Neural cell (in vitro differentiated cells): ENCODE results near the gene LANCL3. TPM values are rescaled to one million over a fixed set of nuclear protein-coding genes. Genes with fewer than 3 reads are reported as not detected.
"Not testable (repeated sequence)": the region's sequence is repeated elsewhere in the genome, so short reads cannot be mapped to it uniquely, and the experiment has no call there.

ENCODE experiments used
- H2AFZ ChIP-seq: fragments of 200-600, 300-800 bp; sonication (generic), shearing (Covaris generic); 2 replicates; pipeline ENCODE4 v1.6.0; 2014; ENCODE audit warnings: low read depth, mild to moderate bottlenecking, antibody characterized with exemption, low read length, moderate library complexity
- H3F3A ChIP-seq: fragments of 200-600 bp; shearing (Covaris generic); 2 replicates; pipeline ENCODE4 v1.6.1; 2016; ENCODE audit warnings: mild to moderate bottlenecking, moderate library complexity, mixed read lengths, antibody characterized with exemption, low read length; ENCODE audit not compliant: insufficient read depth, poor library complexity, severe bottlenecking
- H3K27ac ChIP-seq: fragments of 200-600, 300-800 bp; sonication (generic), shearing (Covaris generic); 2 replicates; pipeline ENCODE4 v1.5.1; 2014; ENCODE audit warnings: mild to moderate bottlenecking, low read length, moderate library complexity
- H3K27me3 ChIP-seq: fragments of 300-800, 200-600 bp; sonication (generic), shearing (Covaris generic); 2 replicates; pipeline ENCODE4 v1.6.0; 2014; ENCODE audit warnings: mild to moderate bottlenecking, low read depth, low read length, moderate library complexity; ENCODE audit not compliant: insufficient read depth
- H3K36me3 ChIP-seq: fragments of 300-800, 200-600 bp; sonication (generic), shearing (Covaris generic); 2 replicates; pipeline ENCODE4 v1.5.1; 2014; ENCODE audit warnings: mild to moderate bottlenecking, antibody characterized with exemption, low read length, moderate library complexity; ENCODE audit not compliant: insufficient read depth
- H3K4me2 ChIP-seq: fragments of 300-800, 200-600 bp; sonication (generic), shearing (Covaris generic); 2 replicates; pipeline ENCODE4 v1.6.0; 2014; ENCODE audit warnings: mild to moderate bottlenecking, low read length
- H3K4me3 ChIP-seq: fragments of 300-800, 200-600 bp; sonication (generic), shearing (Covaris generic); 2 replicates; pipeline ENCODE4 v1.5.1; 2014; ENCODE audit warnings: mild to moderate bottlenecking, low read length, moderate library complexity
- H3K79me2 ChIP-seq: fragments of 200-600 bp; shearing (Covaris generic); replicated peaks from 2 replicates; pipeline ENCODE4 v1.6.0; 2014; ENCODE audit warnings: mild to moderate bottlenecking, low read length, moderate library complexity; ENCODE audit not compliant: insufficient read depth
- H3K9ac ChIP-seq: fragments of 300-800, 200-600 bp; sonication (generic), shearing (Covaris generic); 2 replicates; pipeline ENCODE4 v1.6.1; 2016; ENCODE audit warnings: mild to moderate bottlenecking, low read length, mixed read lengths
- H3K9me2 ChIP-seq: fragments of 200-600 bp; shearing (Covaris generic); 2 replicates; pipeline ENCODE4 v1.6.1; 2016; ENCODE audit warnings: mild to moderate bottlenecking, low read length, mixed read lengths; ENCODE audit not compliant: insufficient read depth
- H3K9me3 ChIP-seq: fragments of 200-600, 300-800 bp; sonication (generic), shearing (Covaris generic); 2 replicates; pipeline ENCODE4 v1.6.1; 2016; ENCODE audit warnings: mild to moderate bottlenecking, mixed run types, low read length, moderate library complexity, mixed read lengths
- H4K20me1 ChIP-seq: fragments of 200-600 bp; shearing (Covaris generic); 2 replicates; pipeline ENCODE4 v1.6.1; 2016; ENCODE audit warnings: mild to moderate bottlenecking, mixed run types; ENCODE audit not compliant: insufficient read depth
- EP300 ChIP-seq: fragments of 450-650 bp; conservative IDR thresholded peaks from 2 replicates; pipeline ENCODE4 v1.6.1; 2014; ENCODE audit warnings: antibody characterized with exemption, mild to moderate bottlenecking, moderate library complexity; ENCODE audit not compliant: poor library complexity, severe bottlenecking
- EZH2 ChIP-seq: fragments of 200-600, 300-800 bp; shearing (Covaris generic), sonication (generic); IDR thresholded peaks from 2 replicates; pipeline ENCODE4 v1.6.1; 2014; ENCODE audit warnings: antibody characterized with exemption, low read length, borderline replicate concordance, mild to moderate bottlenecking; ENCODE audit not compliant: insufficient read depth, poor library complexity, severe bottlenecking
- MXI1 ChIP-seq: fragments of 450-650 bp; conservative IDR thresholded peaks from 2 replicates; pipeline ENCODE4 v1.6.1; 2014; ENCODE audit warnings: antibody characterized with exemption, mild to moderate bottlenecking; ENCODE audit not compliant: poor library complexity, severe bottlenecking
- POLR2AphosphoS5 ChIP-seq: IDR thresholded peaks from 2 replicates; pipeline ENCODE4 v1.6.1; 2012
- RAD21 ChIP-seq: fragments of 450-650 bp; conservative IDR thresholded peaks from 2 replicates; pipeline ENCODE4 v1.6.1; 2014; ENCODE audit warnings: antibody characterized with exemption, mild to moderate bottlenecking, moderate library complexity
- SMC3 ChIP-seq: fragments of 450-650 bp; conservative IDR thresholded peaks from 2 replicates; pipeline ENCODE4 v1.6.1; 2014; ENCODE audit warnings: antibody characterized with exemption, mild to moderate bottlenecking, moderate library complexity; ENCODE audit not compliant: poor library complexity
- TAF1 ChIP-seq: IDR thresholded peaks from 2 replicates; pipeline ENCODE4 v1.6.1; 2012; ENCODE audit warnings: low read depth
- polyA plus RNA-seq: library from polyadenylated mRNA; depleted of rRNA; stranded (reverse); fragments of >200 nt; gene quantifications from 2 replicates; pipeline ENCODE4 v1.2.3, GENCODE V29; 2014
- TF ChIP-seq, protein P1 (sequence below): IDR thresholded peaks from 2 replicates; pipeline ENCODE4 v1.6.1; 2012; ENCODE audit warnings: borderline replicate concordance
- TF ChIP-seq, protein P2 (sequence below): fragments of 450-650 bp; IDR thresholded peaks from 2 replicates; pipeline ENCODE4 v1.5.1; 2014; ENCODE audit warnings: antibody characterized with exemption, mild to moderate bottlenecking, moderate library complexity; ENCODE audit not compliant: poor library complexity, severe bottlenecking

The LANCL3 gene
- polyA plus RNA-seq, 1 donor from 2014 or later, result 0.35 TPM

DNA sequence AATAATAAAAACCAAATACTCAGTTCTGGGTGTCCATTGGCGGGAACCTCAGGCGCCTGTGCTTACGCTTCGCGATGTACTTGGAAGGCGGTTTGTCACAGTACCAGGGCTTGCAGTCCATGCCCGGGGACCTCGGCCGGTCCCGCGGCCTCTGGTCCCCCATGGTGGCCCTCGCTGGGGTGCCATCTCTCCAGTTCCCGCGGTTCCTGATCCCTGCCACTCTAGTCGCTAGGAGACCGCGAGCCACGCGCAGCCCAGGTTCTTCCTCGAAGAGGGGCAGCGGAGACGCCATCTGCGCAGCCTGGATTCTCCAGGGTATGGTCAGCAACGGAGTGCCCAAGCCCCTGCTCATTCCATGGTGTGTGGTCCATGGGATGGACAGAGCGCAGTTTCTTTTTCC, 26.4 kb upstream of the LANCL3 start:
- no peaks in the 10 kb centered on the region for H3F3A ChIP-seq
- no peak overlapping the region for H3K9ac ChIP-seq

DNA sequence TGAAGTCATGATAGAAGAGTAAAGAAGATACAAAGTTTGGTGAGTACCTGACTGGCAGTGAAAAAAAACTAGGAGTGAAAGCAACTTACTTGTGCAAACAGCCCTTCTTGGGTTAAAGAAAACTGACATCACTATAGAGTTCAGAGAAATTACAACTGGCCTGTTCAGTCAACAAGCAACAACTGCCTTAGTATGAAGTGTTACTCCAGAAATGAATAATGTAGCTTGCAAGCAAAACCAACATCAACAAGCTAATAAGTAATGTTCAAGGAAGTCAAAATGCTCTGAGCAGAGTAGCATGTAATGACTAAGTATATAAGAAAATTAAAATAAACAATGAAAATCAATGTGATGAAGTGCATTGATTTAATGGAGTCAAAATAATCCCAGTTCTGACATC, 21.8 kb upstream of the LANCL3 start:
- not testable (repeated sequence) for H3K9me2 ChIP-seq, H3K9ac ChIP-seq, H3K27ac ChIP-seq, H3K27me3 ChIP-seq, H3K4me2 ChIP-seq, H4K20me1 ChIP-seq, H2AFZ ChIP-seq, H3F3A ChIP-seq, H3K4me3 ChIP-seq, H3K9me3 ChIP-seq, H3K36me3 ChIP-seq, H3K79me2 ChIP-seq

More for the DNA sequence above, 26.4 kb upstream of the LANCL3 start:
- Histone ChIP-seq H3K9me2 (no peaks in the 10 kb centered on the region), H2AFZ (no peak overlapping the region), H3K4me2 (no peak overlapping the region), H3K9me3 (no peaks in the 10 kb centered on the region), H3K27me3 (no peaks in the 10 kb centered on the region), H3K36me3 (no peaks in the 10 kb centered on the region), H4K20me1 (no peaks in the 10 kb centered on the region), H3K4me3 (no peak overlapping the region), H3K79me2 (no peaks in the 10 kb centered on the region), H3K27ac (no peak overlapping the region)
- no peak for TF ChIP-seq EZH2
- no peak for TF ChIP-seq SMC3

DNA sequence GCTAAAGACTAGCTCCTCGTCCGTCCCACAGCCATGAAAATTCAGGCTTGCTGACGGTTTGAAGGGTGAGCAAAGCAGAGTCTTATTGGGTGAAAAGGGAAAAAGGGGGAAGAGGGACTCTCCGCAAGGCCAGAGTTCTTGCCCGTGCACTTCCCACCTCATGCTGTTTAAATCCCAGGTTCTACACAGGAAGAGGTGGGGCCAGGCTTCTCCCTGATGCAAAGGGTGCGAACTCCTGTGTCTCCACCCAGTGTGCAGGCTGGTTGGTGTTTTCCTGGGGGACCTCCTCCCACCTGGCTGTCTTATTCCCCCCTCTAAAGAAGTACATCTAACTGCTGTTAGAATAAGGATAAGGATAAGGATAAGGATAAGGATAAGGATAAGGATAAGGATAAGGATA, 18.0 kb upstream of the LANCL3 start:
- H3K9me2 ChIP-seq, result no peaks in the 10 kb centered on the region
- H3K27me3 ChIP-seq, result no peaks in the 10 kb centered on the region
- H4K20me1 ChIP-seq, result no peaks in the 10 kb centered on the region
- H3K4me3 ChIP-seq, result no peak overlapping the region
- no peak overlapping the region for H3K9ac ChIP-seq
- TF ChIP-seq TAF1 (no peak), MXI1 (no peak), SMC3 (no peak), EP300 (no peak), RAD21 (no peak), POLR2AphosphoS5 (no peak), EZH2 (no peak)
- TF ChIP-seq, protein P1, sequence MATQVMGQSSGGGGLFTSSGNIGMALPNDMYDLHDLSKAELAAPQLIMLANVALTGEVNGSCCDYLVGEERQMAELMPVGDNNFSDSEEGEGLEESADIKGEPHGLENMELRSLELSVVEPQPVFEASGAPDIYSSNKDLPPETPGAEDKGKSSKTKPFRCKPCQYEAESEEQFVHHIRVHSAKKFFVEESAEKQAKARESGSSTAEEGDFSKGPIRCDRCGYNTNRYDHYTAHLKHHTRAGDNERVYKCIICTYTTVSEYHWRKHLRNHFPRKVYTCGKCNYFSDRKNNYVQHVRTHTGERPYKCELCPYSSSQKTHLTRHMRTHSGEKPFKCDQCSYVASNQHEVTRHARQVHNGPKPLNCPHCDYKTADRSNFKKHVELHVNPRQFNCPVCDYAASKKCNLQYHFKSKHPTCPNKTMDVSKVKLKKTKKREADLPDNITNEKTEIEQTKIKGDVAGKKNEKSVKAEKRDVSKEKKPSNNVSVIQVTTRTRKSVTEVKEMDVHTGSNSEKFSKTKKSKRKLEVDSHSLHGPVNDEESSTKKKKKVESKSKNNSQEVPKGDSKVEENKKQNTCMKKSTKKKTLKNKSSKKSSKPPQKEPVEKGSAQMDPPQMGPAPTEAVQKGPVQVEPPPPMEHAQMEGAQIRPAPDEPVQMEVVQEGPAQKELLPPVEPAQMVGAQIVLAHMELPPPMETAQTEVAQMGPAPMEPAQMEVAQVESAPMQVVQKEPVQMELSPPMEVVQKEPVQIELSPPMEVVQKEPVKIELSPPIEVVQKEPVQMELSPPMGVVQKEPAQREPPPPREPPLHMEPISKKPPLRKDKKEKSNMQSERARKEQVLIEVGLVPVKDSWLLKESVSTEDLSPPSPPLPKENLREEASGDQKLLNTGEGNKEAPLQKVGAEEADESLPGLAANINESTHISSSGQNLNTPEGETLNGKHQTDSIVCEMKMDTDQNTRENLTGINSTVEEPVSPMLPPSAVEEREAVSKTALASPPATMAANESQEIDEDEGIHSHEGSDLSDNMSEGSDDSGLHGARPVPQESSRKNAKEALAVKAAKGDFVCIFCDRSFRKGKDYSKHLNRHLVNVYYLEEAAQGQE, result no peak
- TF ChIP-seq, protein P2, sequence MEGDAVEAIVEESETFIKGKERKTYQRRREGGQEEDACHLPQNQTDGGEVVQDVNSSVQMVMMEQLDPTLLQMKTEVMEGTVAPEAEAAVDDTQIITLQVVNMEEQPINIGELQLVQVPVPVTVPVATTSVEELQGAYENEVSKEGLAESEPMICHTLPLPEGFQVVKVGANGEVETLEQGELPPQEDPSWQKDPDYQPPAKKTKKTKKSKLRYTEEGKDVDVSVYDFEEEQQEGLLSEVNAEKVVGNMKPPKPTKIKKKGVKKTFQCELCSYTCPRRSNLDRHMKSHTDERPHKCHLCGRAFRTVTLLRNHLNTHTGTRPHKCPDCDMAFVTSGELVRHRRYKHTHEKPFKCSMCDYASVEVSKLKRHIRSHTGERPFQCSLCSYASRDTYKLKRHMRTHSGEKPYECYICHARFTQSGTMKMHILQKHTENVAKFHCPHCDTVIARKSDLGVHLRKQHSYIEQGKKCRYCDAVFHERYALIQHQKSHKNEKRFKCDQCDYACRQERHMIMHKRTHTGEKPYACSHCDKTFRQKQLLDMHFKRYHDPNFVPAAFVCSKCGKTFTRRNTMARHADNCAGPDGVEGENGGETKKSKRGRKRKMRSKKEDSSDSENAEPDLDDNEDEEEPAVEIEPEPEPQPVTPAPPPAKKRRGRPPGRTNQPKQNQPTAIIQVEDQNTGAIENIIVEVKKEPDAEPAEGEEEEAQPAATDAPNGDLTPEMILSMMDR, result no peak
- H3K9me3 ChIP-seq, result no peaks in the 10 kb centered on the region
- H3K4me2 ChIP-seq, result no peak overlapping the region
- H3K79me2 ChIP-seq, result no peaks in the 10 kb centered on the region
- H3K36me3 ChIP-seq, result no peaks in the 10 kb centered on the region
- no peak overlapping the region for H3K27ac ChIP-seq
- H3F3A ChIP-seq, result no peaks in the 10 kb centered on the region
- H2AFZ ChIP-seq, result no peak overlapping the region

DNA sequence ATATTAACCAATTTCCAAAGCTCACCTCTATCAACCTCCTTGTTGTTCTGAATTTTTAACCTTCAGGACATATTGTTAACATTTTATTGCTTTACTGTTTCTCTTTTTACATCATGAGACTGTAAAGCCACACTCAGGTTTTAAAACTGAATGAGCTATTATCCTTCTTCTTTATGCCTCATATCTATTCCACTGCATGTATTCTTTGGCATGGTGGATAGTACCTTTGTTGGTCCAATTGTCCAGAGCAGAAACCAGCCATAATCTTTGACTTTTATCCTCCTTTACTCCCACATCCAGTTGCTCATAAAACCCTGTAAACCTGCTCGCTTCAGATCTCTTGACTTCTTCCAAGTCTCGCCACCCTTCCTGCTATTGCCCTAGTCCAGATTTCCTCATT, 6.2 kb upstream of the LANCL3 start:
- H3F3A ChIP-seq, H3K27me3 ChIP-seq, H3K27ac ChIP-seq, H2AFZ ChIP-seq, H3K79me2 ChIP-seq, H3K9me3 ChIP-seq, H4K20me1 ChIP-seq, H3K36me3 ChIP-seq, H3K4me3 ChIP-seq, H3K9ac ChIP-seq, H3K9me2 ChIP-seq, H3K4me2 ChIP-seq: not testable (repeated sequence)

DNA sequence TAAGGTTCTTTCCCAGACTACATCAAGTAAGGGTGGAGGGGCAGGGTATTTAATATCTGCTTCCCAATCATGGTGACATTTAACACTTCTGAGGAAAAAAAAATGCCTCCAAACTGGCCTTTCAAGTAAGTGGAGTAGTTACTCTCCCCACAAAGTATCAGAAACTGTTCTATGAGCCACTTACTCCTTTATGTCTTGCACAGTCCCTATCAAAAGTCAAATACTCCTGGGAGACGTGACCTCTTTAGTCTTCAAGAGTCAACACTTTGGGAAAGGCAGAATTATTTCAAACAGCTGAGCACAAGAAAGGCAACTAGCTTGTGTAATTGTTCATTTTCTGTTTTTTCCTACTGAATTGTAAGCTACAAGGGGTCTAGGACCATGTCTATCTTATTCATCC, 1.1 kb upstream of the LANCL3 start:
- not testable (repeated sequence) for H3K4me2 ChIP-seq, H3K9ac ChIP-seq, H3K9me2 ChIP-seq, H3K27me3 ChIP-seq, H3K4me3 ChIP-seq, H3K9me3 ChIP-seq, H2AFZ ChIP-seq, H4K20me1 ChIP-seq, H3F3A ChIP-seq, H3K36me3 ChIP-seq, H3K79me2 ChIP-seq, H3K27ac ChIP-seq
